ENCODE measurements around the gene SNRPA1. TPM values are rescaled to one million over a fixed set of nuclear protein-coding genes. Genes with fewer than 3 reads are reported as not detected.

The SNRPA1 gene
- 108 to 122 TPM (median 114 TPM) in 5 replicates for total RNA-seq (2022; extraction: Qiagen RNA extraction)

GRCh38 chr15:101294731-101295606 lies at the start of gene SNRPA1:
Gene SNRPA1 (minus strand): TSS chr15:101295248. CDS start chr15:101295178, 70 bp downstream.

DNA sequence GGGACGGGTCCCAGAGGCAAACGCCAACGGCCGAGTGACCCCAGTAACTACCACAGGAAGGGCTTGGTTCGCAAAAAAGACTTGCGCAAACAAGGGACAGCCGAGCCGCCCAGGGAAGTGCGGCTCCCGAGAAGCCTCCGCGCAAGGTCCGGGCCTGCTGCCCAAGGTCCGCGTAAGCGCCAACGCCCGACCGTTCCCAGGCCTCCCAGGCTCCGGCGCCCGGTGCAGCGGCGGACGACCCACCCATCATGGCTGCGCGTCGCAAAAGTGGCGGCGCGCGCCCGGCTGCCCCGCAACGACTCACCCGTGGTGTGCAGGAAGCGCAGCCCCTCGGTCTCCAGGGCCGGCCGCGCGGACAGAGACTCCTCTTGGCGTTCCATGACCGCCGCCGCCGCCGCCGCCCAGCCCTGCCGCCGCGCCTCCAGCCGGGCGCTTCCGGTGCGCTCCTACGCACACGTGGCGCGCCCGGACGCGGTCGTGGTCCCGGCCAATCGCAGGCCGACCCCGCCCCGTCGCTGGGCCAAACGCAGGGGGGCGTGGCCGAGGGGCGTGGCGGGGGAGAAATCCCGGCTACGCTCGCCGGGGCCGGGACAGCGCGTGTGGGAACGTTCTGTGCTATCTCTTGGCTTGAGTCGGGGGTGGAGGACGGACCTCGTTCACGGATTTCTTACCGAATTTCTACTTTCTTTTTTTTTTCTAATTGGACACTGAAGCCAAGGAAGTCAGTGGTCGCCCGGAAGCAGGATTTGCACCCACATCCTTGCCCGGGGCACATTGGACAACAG lies 17.8 kb downstream of the SNRPA1 start, which contains the start of gene SELENOS:
Gene SELENOS (minus strand): TSS at position 448 of the 785 bp plus-strand sequence. CDS start 68 bp downstream, at position 380.

DNA sequence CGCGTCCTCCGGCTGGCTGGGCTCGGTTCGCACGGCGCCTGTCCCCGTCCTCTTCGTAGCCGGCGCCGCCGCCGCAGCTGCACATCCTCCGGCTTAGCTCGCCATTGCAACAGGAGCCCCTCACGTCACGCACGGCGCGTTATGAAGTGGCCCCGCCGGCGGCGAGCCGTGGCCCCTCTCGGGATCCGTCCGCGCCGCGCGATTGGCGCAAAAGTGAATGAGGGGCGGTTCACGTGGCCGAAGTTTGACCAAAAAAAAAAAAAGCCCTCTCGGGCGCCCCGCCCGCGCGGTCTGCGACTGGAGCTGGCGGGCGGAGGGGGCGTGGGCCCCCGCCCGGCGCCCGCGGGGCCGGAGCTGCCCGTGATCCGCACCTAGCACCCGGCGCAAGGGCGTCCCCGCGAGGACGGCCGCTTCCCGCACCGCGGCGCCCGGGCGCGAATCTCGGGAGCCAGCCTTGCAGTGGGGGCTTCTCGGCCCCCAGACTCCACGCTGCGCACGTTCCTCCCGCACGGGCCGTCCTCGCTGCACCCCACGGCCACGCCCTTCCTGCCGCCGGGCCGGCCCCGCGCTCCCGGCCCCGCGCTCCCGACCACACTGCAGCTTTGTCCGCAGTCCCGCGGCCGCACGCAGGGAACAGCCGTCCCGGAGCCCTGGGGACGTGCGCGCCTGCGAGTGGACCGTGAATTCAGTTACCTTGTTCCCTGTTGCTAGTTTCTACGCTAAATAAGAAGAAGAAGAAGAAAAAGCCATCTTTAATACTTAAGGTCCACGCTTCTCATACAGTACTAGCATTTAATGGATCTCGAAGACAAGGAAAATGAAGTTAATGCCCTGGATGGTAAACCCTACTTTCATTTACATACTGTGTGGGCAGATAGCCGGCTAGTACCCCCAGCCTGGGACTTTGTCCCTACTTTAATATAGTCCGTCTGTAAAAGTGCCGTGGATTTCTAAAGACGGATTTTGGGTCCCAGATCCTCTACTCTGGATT lies 42.9 kb downstream of the SNRPA1 start, which contains the start of gene CHSY1:
Gene CHSY1 (minus strand): TSS at position 219 of the 991 bp plus-strand sequence. CDS start 592 bp downstream, outside the sequence.

Other genes with a start within 250 kb of the SNRPA1 start
- 20.9 to 27.3 TPM (median 24.6 TPM) in 5 replicates for gene CHSY1, start 43.2 kb downstream of the SNRPA1 start, total RNA-seq (2022; extraction: Qiagen RNA extraction)
- 140 to 158 TPM (median 144 TPM) in 5 replicates for gene SELENOS, start 17.8 kb downstream of the SNRPA1 start, total RNA-seq (2022; extraction: Qiagen RNA extraction)
- 9.7 to 12.7 TPM (median 10.1 TPM) in 5 replicates for gene PCSK6, start 194.5 kb upstream of the SNRPA1 start, total RNA-seq (2022; extraction: Qiagen RNA extraction)